ENCODE data around the gene KHK. TPM values are rescaled to one million over a fixed set of nuclear protein-coding genes. Genes with fewer than 3 reads are reported as not detected.
A peak's percentile ranks its signal among the peaks of the same experiment; 100 is the strongest.

KHK gene
- total RNA-seq, 6 experiments from 2014 or later: 101 to 283 (median 206) TPM

- H3K36me3 ChIP-seq: no peaks in the 10 kb centered on the region
- intact Hi-C loops (cut with DNase I): loop anchor here in 1 of 2 donors (10.0 kb wide), 1 partner anchor 112 kb away; no protein-coding TSS in a partner anchor
- no peak overlapping the region for H3K27ac ChIP-seq
- peaks cover 0 to under 1% (median 0%) of the 10 kb centered on the region in 4 donors for H3K4me1 ChIP-seq
- no peaks in the 10 kb centered on the region for H3K27me3 ChIP-seq
- H3K9me3 ChIP-seq: no peaks in the 10 kb centered on the region
- TF ChIP-seq CTCF (IDR thresholded peaks at IDR 0.05) (no peak), POLR2A (IDR thresholded peaks at IDR 0.05) (no peak)
- WGBS (ENCODE audit: insufficient coverage, low coverage, low lambda C conversion rate, missing lambda C conversion rate): 75% methylated on average over 4 of the region's 4 CpGs
- DNase-seq: no peak
- H3K4me3 ChIP-seq: no peak overlapping the region
- no peak for ATAC-seq
Measured at GRCh38 chr2:27076323-27076722, 10.2 kb upstream of the KHK start.

GRCh38 chr2:27077231-27077630, 9.3 kb upstream of the KHK start:
- H3K27ac ChIP-seq: no peak overlapping the region
- H3K9me3 ChIP-seq: no peaks in the 10 kb centered on the region
- H3K36me3 ChIP-seq: no peaks in the 10 kb centered on the region
- H3K4me3 ChIP-seq: no peak overlapping the region
- DNase-seq (no peak), ATAC-seq (no peak)
- peaks cover 0 to 8% (median 4%) of the 10 kb centered on the region in 4 donors for H3K4me1 ChIP-seq
- WGBS (ENCODE audit: insufficient coverage, low coverage, low lambda C conversion rate, missing lambda C conversion rate): 76% methylated on average over 6 of the region's 7 CpGs
- H3K27me3 ChIP-seq: no peaks in the 10 kb centered on the region
- TF ChIP-seq CTCF (IDR thresholded peaks at IDR 0.05) (no peak), POLR2A (IDR thresholded peaks at IDR 0.05) (no peak)
- intact Hi-C loops (cut with DNase I): loop anchor here in 1 of 2 donors (10.0 kb wide), 1 partner anchor 112 kb away; no protein-coding TSS in a partner anchor

- H3K4me3 ChIP-seq: peak within 1 kb of the TSS; percentile 21 to 39 (median 35)
- no peaks in the 10 kb centered on the region for H3K36me3 ChIP-seq
- intact Hi-C loops (cut with DNase I): loop anchor here in 1 of 2 donors (10.0 kb wide), 1 partner anchor 114 kb away; no protein-coding TSS in a partner anchor
- no peaks in the 10 kb centered on the region for H3K27me3 ChIP-seq
- peaks cover 0 to 9% (median 4%) of the 10 kb centered on the region in 4 donors for H3K4me1 ChIP-seq
- peak within 1 kb of the TSS; percentile 50 to 55 (median 53) for H3K27ac ChIP-seq
- no peaks in the 10 kb centered on the region for H3K9me3 ChIP-seq
- TF ChIP-seq CTCF (IDR thresholded peaks at IDR 0.05) (no peak), POLR2A (IDR thresholded peaks at IDR 0.05) (no peak)
- DNase-seq (peak in 1 of 3 donors; percentile 68), ATAC-seq (peak; percentile 16 to 36 (median 20))
- 48% methylated on average over 11 of the region's 41 CpGs for WGBS (ENCODE audit: insufficient coverage, low coverage, low lambda C conversion rate, missing lambda C conversion rate)
Measured at GRCh38 chr2:27078267-27079194, 8.0 kb upstream of the KHK start, which contains the start of gene EMILIN1. EMILIN1 (plus strand) TSS chr2:27078615; CDS start chr2:27079066, 451 bp downstream.

GRCh38 chr2:27079233-27080139, 7.1 kb upstream of the KHK start:
- intact Hi-C loops (cut with DNase I): loop anchor here (10.0 kb wide), 2 partner anchors 55 to 115 kb away; no protein-coding TSS in a partner anchor
- DNase-seq (no peak), ATAC-seq (no peak)
- Histone ChIP-seq H3K9me3 (no peaks in the 10 kb centered on the region), H3K4me1 (peaks cover 0 to 9% (median 4%) of the 10 kb centered on the region in 4 donors), H3K27me3 (no peaks in the 10 kb centered on the region), H3K4me3 (peak overlapping the region; percentile 21 to 39 (median 35)), H3K27ac (peak overlapping the region; percentile 50 to 55 (median 53)), H3K36me3 (no peaks in the 10 kb centered on the region)
- TF ChIP-seq POLR2A (IDR thresholded peaks at IDR 0.05) (no peak), CTCF (IDR thresholded peaks at IDR 0.05) (no peak)
- 33% methylated on average over 7 of the region's 14 CpGs for WGBS (ENCODE audit: insufficient coverage, low coverage, low lambda C conversion rate, missing lambda C conversion rate)
